Osteoblast (primary cell): ENCODE measurements around the gene PCLAF. TPM values are rescaled to one million over a fixed set of nuclear protein-coding genes. Genes with fewer than 3 reads are reported as not detected.
A peak's percentile ranks its signal among the peaks of the same experiment; 100 is the strongest.

Experiments
- DNase-seq: peaks from one replicate; pipeline ENCODE4 v3.0.0; 2011; ENCODE audit warnings: low spot score, mixed read lengths; ENCODE audit not compliant: insufficient read length; ENCODE audit errors: missing footprints
- H2AFZ ChIP-seq: 2 replicates; pipeline ENCODE4 v1.6.0; 2011; ENCODE audit warnings: mild to moderate bottlenecking, low read length
- H3K27ac ChIP-seq: 2 replicates; pipeline ENCODE4 v1.5.1; 2011; ENCODE audit warnings: mild to moderate bottlenecking, low read depth, low read length, moderate library complexity
- H3K27me3 ChIP-seq: 2 replicates; pipeline ENCODE4 v1.6.0; 2012; ENCODE audit warnings: mild to moderate bottlenecking, control low read depth, inconsistent platforms, low read length, moderate library complexity; ENCODE audit not compliant: insufficient read depth
- H3K36me3 ChIP-seq: 2 replicates; pipeline ENCODE4 v1.5.1; 2011; ENCODE audit warnings: mild to moderate bottlenecking, low read length, control low read depth, moderate library complexity; ENCODE audit not compliant: insufficient read depth
- H3K4me1 ChIP-seq: 2 replicates; pipeline ENCODE4 v1.5.1; 2011; ENCODE audit warnings: mild to moderate bottlenecking, low read length, control low read depth, moderate library complexity; ENCODE audit not compliant: insufficient read depth
- H3K4me2 ChIP-seq: 2 replicates; pipeline ENCODE4 v1.6.0; 2011; ENCODE audit warnings: mild to moderate bottlenecking, low read length; ENCODE audit not compliant: insufficient read depth
- H3K4me3 ChIP-seq: fragments of 200-600 bp; sonication (generic); 3 replicates; pipeline ENCODE4 v1.5.1; 2012; ENCODE audit warnings: mild to moderate bottlenecking, low read length, inconsistent platforms; ENCODE audit not compliant: insufficient read depth
- H3K79me2 ChIP-seq: 2 replicates; pipeline ENCODE4 v1.6.0; 2012; ENCODE audit warnings: mild to moderate bottlenecking, low read length, control low read depth, inconsistent platforms; ENCODE audit not compliant: insufficient read depth
- H3K9me3 ChIP-seq: 2 replicates; pipeline ENCODE4 v1.5.1; 2011; ENCODE audit warnings: low read depth, low read length, control low read depth
- H4K20me1 ChIP-seq: 2 replicates; pipeline ENCODE4 v1.6.0; 2012; ENCODE audit warnings: mild to moderate bottlenecking, low read length, control low read depth; ENCODE audit not compliant: insufficient read depth
- total RNA-seq: library from RNA; depleted of rRNA; stranded (reverse); fragments of >200 nt; gene quantifications from 2 replicates; pipeline ENCODE4 v1.2.3, GENCODE V29; 2012
- TF ChIP-seq, protein P1 (sequence below): IDR thresholded peaks from 2 replicates; pipeline ENCODE4 v1.5.1; 2011; ENCODE audit warnings: mild to moderate bottlenecking, low read depth, low read length, moderate library complexity; ENCODE audit errors: extremely low read depth

The PCLAF gene
- total RNA-seq: 20.6 and 29.2 TPM in 2 replicates

- Histone ChIP-seq H3K36me3 (no peaks in the 10 kb centered on the region), H3K27me3 (no peaks in the 10 kb centered on the region), H2AFZ (peak within 1 kb of the TSS; percentile 96), H3K4me2 (peak within 1 kb of the TSS; percentile 87), H3K4me3 (peak within 1 kb of the TSS; percentile 83), H3K9me3 (no peaks in the 10 kb centered on the region), H4K20me1 (no peaks in the 10 kb centered on the region), H3K79me2 (peaks cover 14% of the 10 kb centered on the region), H3K4me1 (peaks cover 21% of the 10 kb centered on the region), H3K27ac (peak within 1 kb of the TSS; percentile 8)
- DNase-seq: peak; percentile 99
- TF ChIP-seq, protein P1, sequence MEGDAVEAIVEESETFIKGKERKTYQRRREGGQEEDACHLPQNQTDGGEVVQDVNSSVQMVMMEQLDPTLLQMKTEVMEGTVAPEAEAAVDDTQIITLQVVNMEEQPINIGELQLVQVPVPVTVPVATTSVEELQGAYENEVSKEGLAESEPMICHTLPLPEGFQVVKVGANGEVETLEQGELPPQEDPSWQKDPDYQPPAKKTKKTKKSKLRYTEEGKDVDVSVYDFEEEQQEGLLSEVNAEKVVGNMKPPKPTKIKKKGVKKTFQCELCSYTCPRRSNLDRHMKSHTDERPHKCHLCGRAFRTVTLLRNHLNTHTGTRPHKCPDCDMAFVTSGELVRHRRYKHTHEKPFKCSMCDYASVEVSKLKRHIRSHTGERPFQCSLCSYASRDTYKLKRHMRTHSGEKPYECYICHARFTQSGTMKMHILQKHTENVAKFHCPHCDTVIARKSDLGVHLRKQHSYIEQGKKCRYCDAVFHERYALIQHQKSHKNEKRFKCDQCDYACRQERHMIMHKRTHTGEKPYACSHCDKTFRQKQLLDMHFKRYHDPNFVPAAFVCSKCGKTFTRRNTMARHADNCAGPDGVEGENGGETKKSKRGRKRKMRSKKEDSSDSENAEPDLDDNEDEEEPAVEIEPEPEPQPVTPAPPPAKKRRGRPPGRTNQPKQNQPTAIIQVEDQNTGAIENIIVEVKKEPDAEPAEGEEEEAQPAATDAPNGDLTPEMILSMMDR: no peak
These were observed at the start of gene PCLAF for GRCh38 chr15:64381000-64381751. TSS of gene PCLAF (minus strand) at chr15:64381441. CDS start at chr15:64381371, 70 bp downstream.

- peaks cover 2% of the 10 kb centered on the region for H4K20me1 ChIP-seq
- peaks cover 9% of the 10 kb centered on the region for H3K4me1 ChIP-seq
- TF ChIP-seq, protein P1: no peak
- no peak overlapping the region for H2AFZ ChIP-seq
- DNase-seq: peak; percentile 74
- H3K4me2 ChIP-seq: no peak overlapping the region
- H3K36me3 ChIP-seq: peaks cover 24% of the 10 kb centered on the region
- no peaks in the 10 kb centered on the region for H3K79me2 ChIP-seq
- no peaks in the 10 kb centered on the region for H3K27me3 ChIP-seq
- H3K9me3 ChIP-seq: no peaks in the 10 kb centered on the region
- peak overlapping the region; percentile 52 for H3K27ac ChIP-seq
- H3K4me3 ChIP-seq: no peak overlapping the region
These were observed 48.9 kb upstream of the PCLAF start for GRCh38 chr15:64430000-64430735.

DNA sequence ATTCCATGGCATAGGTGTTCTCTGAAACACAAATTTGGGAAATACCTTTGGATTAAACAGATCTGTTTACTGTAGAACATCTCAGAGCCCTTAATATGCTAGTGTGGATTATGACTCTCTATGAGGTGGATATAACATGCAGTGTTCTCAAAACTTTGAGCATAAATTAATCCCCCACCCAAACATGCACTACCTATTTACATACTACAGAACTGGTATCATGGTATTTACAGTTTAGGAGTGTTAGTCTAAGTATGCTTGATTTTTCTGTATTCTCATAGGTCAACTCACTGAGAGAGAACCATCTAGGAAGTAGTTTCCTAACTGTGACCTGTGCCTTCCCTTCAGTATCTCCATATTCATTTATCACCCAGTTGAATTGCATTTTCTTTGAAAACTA, 48.2 kb upstream of the PCLAF start:
- H3K9me3 ChIP-seq: no peaks in the 10 kb centered on the region
- H3K4me2 ChIP-seq: no peak overlapping the region
- H3K27me3 ChIP-seq: no peaks in the 10 kb centered on the region
- H3K4me3 ChIP-seq: no peak overlapping the region
- H4K20me1 ChIP-seq: peaks cover 2% of the 10 kb centered on the region
- peaks cover 9% of the 10 kb centered on the region for H3K4me1 ChIP-seq
- peak overlapping the region; percentile 10 for H3K27ac ChIP-seq
- H3K79me2 ChIP-seq: no peaks in the 10 kb centered on the region
- peaks cover 28% of the 10 kb centered on the region for H3K36me3 ChIP-seq
- no peak for DNase-seq
- TF ChIP-seq, protein P1: no peak
- no peak overlapping the region for H2AFZ ChIP-seq
